Loucy (cell line): Measurements from ENCODE around the gene L3MBTL3.

Experiments used
- H2AFZ ChIP-seq: fragments of 200-600 bp; sonication (generic); 2 replicates; pipeline ENCODE4 v1.6.0; 2016; ENCODE audit warnings: antibody characterized with exemption, mild to moderate bottlenecking, low read length, moderate library complexity
- H3F3A ChIP-seq: fragments of 200-600 bp; 2 replicates; pipeline ENCODE4 v1.6.0; 2016; ENCODE audit warnings: antibody characterized with exemption, low read depth, mild to moderate bottlenecking
- H3K27me3 ChIP-seq: fragments of 200-600 bp; sonication (generic); 2 replicates; pipeline ENCODE4 v1.6.1; 2014; ENCODE audit warnings: low read length, mild to moderate bottlenecking; ENCODE audit not compliant: insufficient read depth, poor library complexity, severe bottlenecking
- H3K36me3 ChIP-seq: fragments of 200-600 bp; sonication (generic); 2 replicates; pipeline ENCODE4 v1.6.1; 2016; ENCODE audit warnings: low read length; ENCODE audit not compliant: insufficient read depth
- H3K4me1 ChIP-seq: fragments of 200-600 bp; sonication (generic); 2 replicates; pipeline ENCODE4 v1.5.1; 2014; ENCODE audit warnings: low read length, mild to moderate bottlenecking; ENCODE audit not compliant: insufficient read depth, poor library complexity, severe bottlenecking
- H3K4me2 ChIP-seq: fragments of 200-600 bp; sonication (generic); 2 replicates; pipeline ENCODE4 v1.6.0; 2014; ENCODE audit warnings: antibody characterized with exemption, low read length, low read depth, mild to moderate bottlenecking; ENCODE audit not compliant: poor library complexity, severe bottlenecking
- H3K4me3 ChIP-seq: fragments of 200-600 bp; sonication (generic); 2 replicates; pipeline ENCODE4 v1.5.1; 2014; ENCODE audit warnings: low read length, mild to moderate bottlenecking, mixed read lengths; ENCODE audit not compliant: poor library complexity, severe bottlenecking
- H3K79me2 ChIP-seq: fragments of 200-600 bp; sonication (generic); 2 replicates; pipeline ENCODE4 v1.6.1; 2014; ENCODE audit warnings: low read length; ENCODE audit not compliant: insufficient read depth
- H3K9ac ChIP-seq: fragments of 200-600 bp; sonication (generic); 2 replicates; pipeline ENCODE4 v1.6.0; 2014; ENCODE audit warnings: mild to moderate bottlenecking, low read depth, low read length, moderate library complexity; ENCODE audit not compliant: poor library complexity, severe bottlenecking
- H3K9me2 ChIP-seq: fragments of 200-600 bp; sonication (generic); replicated peaks from 2 replicates; pipeline ENCODE4 v1.6.1; 2016; ENCODE audit warnings: low read depth, low read length, mixed read lengths
- H3K9me3 ChIP-seq: fragments of 200-600 bp; sonication (generic); 2 replicates; pipeline ENCODE4 v1.6.1; 2014; ENCODE audit warnings: mild to moderate bottlenecking, antibody characterized with exemption, low read length, low read depth; ENCODE audit not compliant: insufficient read depth
- H4K20me1 ChIP-seq: fragments of 200-600 bp; sonication (generic); 2 replicates; pipeline ENCODE4 v1.6.0; 2014; ENCODE audit warnings: antibody characterized with exemption, low read length, mild to moderate bottlenecking; ENCODE audit not compliant: insufficient read depth, poor library complexity, severe bottlenecking
- EZH2phosphoT487 ChIP-seq: fragments of 200-600 bp; IDR thresholded peaks from 2 replicates; pipeline ENCODE4 v1.6.1; 2018; ENCODE audit warnings: antibody characterized with exemption, mild to moderate bottlenecking, moderate library complexity, borderline replicate concordance
- TF ChIP-seq, protein P1 (sequence below): fragments of 200-600 bp; sonication (generic); conservative IDR thresholded peaks from 2 replicates; pipeline ENCODE4 v1.5.1; 2014; ENCODE audit warnings: mild to moderate bottlenecking, antibody characterized with exemption, low read length

L3MBTL3 gene

GRCh38 chr6:130120731-130121130, 102.3 kb downstream of the L3MBTL3 start:
- no peaks in the 10 kb centered on the region for H3K27me3 ChIP-seq
- H3K4me1 ChIP-seq, result no peaks in the 10 kb centered on the region
- no peak overlapping the region for H3K4me3 ChIP-seq
- no peaks in the 10 kb centered on the region for H3K9me3 ChIP-seq
- no peaks in the 10 kb centered on the region for H4K20me1 ChIP-seq
- H2AFZ ChIP-seq, result no peak overlapping the region
- no peaks in the 10 kb centered on the region for H3K79me2 ChIP-seq
- no peak for TF ChIP-seq EZH2phosphoT487
- no peaks in the 10 kb centered on the region for H3K36me3 ChIP-seq
- H3K4me2 ChIP-seq, result no peak overlapping the region
- no peaks in the 10 kb centered on the region for H3K9me2 ChIP-seq
- no peaks in the 10 kb centered on the region for H3F3A ChIP-seq
- no peak overlapping the region for H3K9ac ChIP-seq

- no peak overlapping the region for H3K9ac ChIP-seq
- H3K4me2 ChIP-seq, result no peak overlapping the region
- H3K9me2 ChIP-seq, result no peaks in the 10 kb centered on the region
- no peak for TF ChIP-seq EZH2phosphoT487
- TF ChIP-seq, protein P1, sequence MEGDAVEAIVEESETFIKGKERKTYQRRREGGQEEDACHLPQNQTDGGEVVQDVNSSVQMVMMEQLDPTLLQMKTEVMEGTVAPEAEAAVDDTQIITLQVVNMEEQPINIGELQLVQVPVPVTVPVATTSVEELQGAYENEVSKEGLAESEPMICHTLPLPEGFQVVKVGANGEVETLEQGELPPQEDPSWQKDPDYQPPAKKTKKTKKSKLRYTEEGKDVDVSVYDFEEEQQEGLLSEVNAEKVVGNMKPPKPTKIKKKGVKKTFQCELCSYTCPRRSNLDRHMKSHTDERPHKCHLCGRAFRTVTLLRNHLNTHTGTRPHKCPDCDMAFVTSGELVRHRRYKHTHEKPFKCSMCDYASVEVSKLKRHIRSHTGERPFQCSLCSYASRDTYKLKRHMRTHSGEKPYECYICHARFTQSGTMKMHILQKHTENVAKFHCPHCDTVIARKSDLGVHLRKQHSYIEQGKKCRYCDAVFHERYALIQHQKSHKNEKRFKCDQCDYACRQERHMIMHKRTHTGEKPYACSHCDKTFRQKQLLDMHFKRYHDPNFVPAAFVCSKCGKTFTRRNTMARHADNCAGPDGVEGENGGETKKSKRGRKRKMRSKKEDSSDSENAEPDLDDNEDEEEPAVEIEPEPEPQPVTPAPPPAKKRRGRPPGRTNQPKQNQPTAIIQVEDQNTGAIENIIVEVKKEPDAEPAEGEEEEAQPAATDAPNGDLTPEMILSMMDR, result no peak
- no peak overlapping the region for H3K4me3 ChIP-seq
- H3K9me3 ChIP-seq, result no peaks in the 10 kb centered on the region
- no peaks in the 10 kb centered on the region for H3K27me3 ChIP-seq
- H4K20me1 ChIP-seq, result no peaks in the 10 kb centered on the region
- no peaks in the 10 kb centered on the region for H3K4me1 ChIP-seq
- no peaks in the 10 kb centered on the region for H3F3A ChIP-seq
- no peaks in the 10 kb centered on the region for H3K79me2 ChIP-seq
- no peaks in the 10 kb centered on the region for H3K36me3 ChIP-seq
- no peak overlapping the region for H2AFZ ChIP-seq
These were observed 103.9 kb downstream of the L3MBTL3 start for GRCh38 chr6:130122243-130122642.

GRCh38 chr6:130127195-130127594, 108.8 kb downstream of the L3MBTL3 start:
- Histone ChIP-seq H3K36me3 (no peaks in the 10 kb centered on the region), H3K4me3 (no peak overlapping the region), H3K27me3 (no peaks in the 10 kb centered on the region), H3K4me1 (no peaks in the 10 kb centered on the region), H4K20me1 (no peaks in the 10 kb centered on the region), H3K79me2 (no peaks in the 10 kb centered on the region), H3F3A (no peaks in the 10 kb centered on the region), H2AFZ (no peak overlapping the region), H3K4me2 (no peak overlapping the region), H3K9ac (no peak overlapping the region), H3K9me3 (no peaks in the 10 kb centered on the region), H3K9me2 (no peaks in the 10 kb centered on the region)
- TF ChIP-seq, protein P1, result no peak
- TF ChIP-seq EZH2phosphoT487, result no peak

- Histone ChIP-seq H3K4me1 (no peaks in the 10 kb centered on the region), H3K27me3 (no peaks in the 10 kb centered on the region), H3K79me2 (no peaks in the 10 kb centered on the region), H4K20me1 (no peaks in the 10 kb centered on the region), H3K4me3 (no peak overlapping the region), H3K9me3 (no peaks in the 10 kb centered on the region), H3K9me2 (no peaks in the 10 kb centered on the region), H3K36me3 (no peaks in the 10 kb centered on the region), H3F3A (no peaks in the 10 kb centered on the region), H2AFZ (no peak overlapping the region), H3K4me2 (no peak overlapping the region), H3K9ac (no peak overlapping the region)
- TF ChIP-seq, protein P1, result no peak
These were observed 109.9 kb downstream of the L3MBTL3 start for GRCh38 chr6:130128326-130128725.
